Esophagus squamous epithelium (tissue), 5 donors: ENCODE measurements around the gene NCK1. TPM values are rescaled to one million over a fixed set of nuclear protein-coding genes. Genes with fewer than 3 reads are reported as not detected.
A peak's percentile ranks its signal among the peaks of the same experiment; 100 is the strongest.

Experiments used
- DNase-seq: peaks from one replicate; lab custom pipeline; 2025; lab: John Stamatoyannopoulos, UW
- H3K27ac ChIP-seq, 4 donors: fragments of 200-600 bp; sonication (generic); one replicate each; pipeline ENCODE4 v1.5.1; 2016 to 2019; ENCODE audit warnings: mild to moderate bottlenecking in 1 of 4
- H3K27me3 ChIP-seq, 4 donors: fragments of 200-600 bp; sonication (generic); 1 replicate in 3 of 4; 2 replicates in 1 of 4; pipeline versions ENCODE4 v1.5.1 to v1.6.0; 2017 to 2021; ENCODE audit warnings: antibody characterized with exemption in 1 of 4
- H3K36me3 ChIP-seq, 3 donors: fragments of 200-600 bp; sonication (generic); one replicate each; pipeline ENCODE4 v1.5.1; 2016 to 2019
- H3K4me1 ChIP-seq, 3 donors: fragments of 200-600 bp; sonication (generic); one replicate each; pipeline ENCODE4 v1.5.1; 2017 to 2019
- H3K4me3 ChIP-seq, 4 donors: fragments of 200-600 bp; sonication (generic); 1 replicate in 3 of 4; 2 replicates in 1 of 4; pipeline ENCODE4 v1.5.1; 2016 to 2019; ENCODE audit warnings: mild to moderate bottlenecking in 2 of 4, moderate library complexity in 1 of 4
- H3K9me3 ChIP-seq, 3 donors: fragments of 200-600 bp; sonication (generic); one replicate each; pipeline ENCODE4 v1.5.1; 2016 to 2019
- POLR2A ChIP-seq, 4 donors: fragments of 450-650 bp; IDR thresholded peaks; one replicate each; pipeline ENCODE4 v1.6.1; 2017; ENCODE audit warnings: antibody characterized with exemption in 4 of 4, mild to moderate bottlenecking in 4 of 4, moderate library complexity in 3 of 4
- WGBS, 2 donors: methylation state at CpG; one replicate each; pipeline ENCODE4 v1.1.5; 2018; 5-methylcytosine and 5-hydroxymethylcytosine counted together
- intact Hi-C: fragments of 100-400 bp; cut with DNase I; formaldehyde crosslinking; loops from one replicate; pipeline ENCODE4 v1.15.0; 2022
- total RNA-seq, 4 donors: library from RNA; depleted of rRNA; stranded (reverse); fragments of >200 nt; gene quantifications; one replicate each; pipeline ENCODE4 v1.1.0, GENCODE V29; 2016
- TF ChIP-seq, protein P1 (sequence below), 6 experiments: fragments of 450-650 bp in 4 of 6; fragments of 200-600 bp in 2 of 6; sonication (generic) in 2 of 6; IDR thresholded peaks; one replicate each; pipeline ENCODE4 v1.5.1; 2016 to 2019; ENCODE audit warnings: antibody characterized with exemption in 6 of 6, mild to moderate bottlenecking in 4 of 6, moderate library complexity in 4 of 6
- donor health status: DM: yes; HTN: yes; CAD: no.

Gene NCK1
- total RNA-seq, 4 donors from 2014 or later = 35.6 to 66.1 (median 57.3) TPM

DNA sequence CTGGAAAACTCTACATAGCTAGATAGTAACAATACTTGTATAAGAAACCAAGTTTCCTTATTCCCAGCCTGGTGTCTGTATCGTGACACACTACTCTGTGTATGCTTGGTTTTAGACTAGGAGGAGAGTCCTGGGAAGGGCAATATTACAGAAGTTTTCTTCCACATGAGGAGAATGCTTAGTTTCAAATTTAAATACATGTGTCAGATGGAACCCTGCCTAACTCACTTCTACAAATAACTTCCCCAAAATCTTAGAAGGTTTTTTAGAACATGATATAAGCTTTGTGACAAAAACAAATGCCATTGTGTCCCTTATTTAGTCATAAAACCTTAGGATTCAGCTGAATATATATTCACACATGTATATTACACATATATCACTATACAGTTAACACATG lies 88.6 kb downstream of the NCK1 start:
- H3K27me3 ChIP-seq = no peaks in the 10 kb centered on the region
- 76 to 94% methylated on average over 1 of the region's 1 CpG for WGBS, 2 donors
- no peak for TF ChIP-seq POLR2A (IDR thresholded peaks at IDR 0.05)
- TF ChIP-seq, protein P1, sequence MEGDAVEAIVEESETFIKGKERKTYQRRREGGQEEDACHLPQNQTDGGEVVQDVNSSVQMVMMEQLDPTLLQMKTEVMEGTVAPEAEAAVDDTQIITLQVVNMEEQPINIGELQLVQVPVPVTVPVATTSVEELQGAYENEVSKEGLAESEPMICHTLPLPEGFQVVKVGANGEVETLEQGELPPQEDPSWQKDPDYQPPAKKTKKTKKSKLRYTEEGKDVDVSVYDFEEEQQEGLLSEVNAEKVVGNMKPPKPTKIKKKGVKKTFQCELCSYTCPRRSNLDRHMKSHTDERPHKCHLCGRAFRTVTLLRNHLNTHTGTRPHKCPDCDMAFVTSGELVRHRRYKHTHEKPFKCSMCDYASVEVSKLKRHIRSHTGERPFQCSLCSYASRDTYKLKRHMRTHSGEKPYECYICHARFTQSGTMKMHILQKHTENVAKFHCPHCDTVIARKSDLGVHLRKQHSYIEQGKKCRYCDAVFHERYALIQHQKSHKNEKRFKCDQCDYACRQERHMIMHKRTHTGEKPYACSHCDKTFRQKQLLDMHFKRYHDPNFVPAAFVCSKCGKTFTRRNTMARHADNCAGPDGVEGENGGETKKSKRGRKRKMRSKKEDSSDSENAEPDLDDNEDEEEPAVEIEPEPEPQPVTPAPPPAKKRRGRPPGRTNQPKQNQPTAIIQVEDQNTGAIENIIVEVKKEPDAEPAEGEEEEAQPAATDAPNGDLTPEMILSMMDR (IDR thresholded peaks at IDR 0.05) = no peak
- no peaks in the 10 kb centered on the region for H3K9me3 ChIP-seq
- no peak for DNase-seq
- H3K27ac ChIP-seq = peak overlapping the region in 1 of 4 donors; percentile 64
- H3K36me3 ChIP-seq = peaks cover 0 to 21% (median 0%) of the 10 kb centered on the region in 3 donors
- H3K4me3 ChIP-seq = no peak overlapping the region
- peaks cover 6 to 92% (median 13%) of the 10 kb centered on the region in 3 donors for H3K4me1 ChIP-seq
- intact Hi-C loops = no loop called here

DNA sequence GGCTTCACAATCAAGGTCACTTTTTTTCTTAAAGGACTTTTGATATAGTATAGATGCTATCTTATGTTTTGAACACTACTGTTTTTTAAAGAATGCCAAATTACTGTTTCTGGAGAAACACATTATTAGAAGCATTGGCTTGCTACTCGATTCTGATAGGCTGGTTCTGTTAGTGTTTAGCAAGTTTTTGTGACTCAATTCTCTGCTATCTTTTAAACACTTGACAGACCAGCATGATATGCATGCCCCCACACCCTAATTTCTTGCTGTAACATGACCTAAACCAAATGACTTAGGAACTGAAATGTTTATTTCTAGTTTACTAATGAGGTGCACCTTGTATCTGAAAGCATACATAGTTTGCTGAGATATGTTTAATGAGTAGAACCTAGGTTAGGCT lies 90.3 kb downstream of the NCK1 start:
- Histone ChIP-seq H3K27me3 (no peaks in the 10 kb centered on the region), H3K9me3 (no peaks in the 10 kb centered on the region), H3K27ac (peak overlapping the region; percentile 2 to 64 (median 50)), H3K4me3 (no peak overlapping the region), H3K36me3 (peaks cover 0 to 8% (median 0%) of the 10 kb centered on the region in 3 donors), H3K4me1 (peaks cover 6 to 95% (median 16%) of the 10 kb centered on the region in 3 donors)
- intact Hi-C loops = no loop called here
- TF ChIP-seq, protein P1 (IDR thresholded peaks at IDR 0.05) = no peak
- TF ChIP-seq POLR2A (IDR thresholded peaks at IDR 0.05) = no peak
- no peak for DNase-seq
- 22 to 42% methylated on average over 1 of the region's 1 CpG for WGBS, 2 donors

DNA sequence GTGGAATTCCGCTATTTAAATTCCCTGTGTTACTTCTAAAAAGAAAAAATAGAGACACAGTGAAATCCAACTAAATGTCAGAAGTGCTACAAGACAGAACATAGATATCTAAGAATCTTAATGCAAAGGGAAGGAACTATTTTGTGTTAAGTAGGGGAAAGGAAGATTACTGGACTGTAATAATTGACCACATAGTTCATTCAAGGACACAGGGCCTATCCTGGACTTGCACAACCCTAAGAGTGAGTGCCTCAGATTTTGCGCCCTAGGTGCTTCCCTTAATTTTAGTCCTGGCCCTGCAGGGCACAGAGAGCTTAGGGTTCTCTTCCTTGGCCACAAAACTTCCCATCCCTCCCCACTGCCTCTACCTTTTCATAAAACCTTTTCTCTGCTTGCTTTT lies 92.2 kb downstream of the NCK1 start:
- Histone ChIP-seq H3K27me3 (no peaks in the 10 kb centered on the region), H3K27ac (peak overlapping the region in 3 of 4 donors; percentile 85 to 96 (median 90)), H3K36me3 (no peaks in the 10 kb centered on the region), H3K4me3 (no peak overlapping the region), H3K9me3 (no peaks in the 10 kb centered on the region), H3K4me1 (peaks cover 6 to 86% (median 16%) of the 10 kb centered on the region in 3 donors)
- intact Hi-C loops = no loop called here
- no peak for DNase-seq
- 78 to 88% methylated on average over 2 of the region's 2 CpGs for WGBS, 2 donors
- TF ChIP-seq POLR2A (IDR thresholded peaks at IDR 0.05) = no peak
- TF ChIP-seq, protein P1 (IDR thresholded peaks at IDR 0.05) = no peak

DNA sequence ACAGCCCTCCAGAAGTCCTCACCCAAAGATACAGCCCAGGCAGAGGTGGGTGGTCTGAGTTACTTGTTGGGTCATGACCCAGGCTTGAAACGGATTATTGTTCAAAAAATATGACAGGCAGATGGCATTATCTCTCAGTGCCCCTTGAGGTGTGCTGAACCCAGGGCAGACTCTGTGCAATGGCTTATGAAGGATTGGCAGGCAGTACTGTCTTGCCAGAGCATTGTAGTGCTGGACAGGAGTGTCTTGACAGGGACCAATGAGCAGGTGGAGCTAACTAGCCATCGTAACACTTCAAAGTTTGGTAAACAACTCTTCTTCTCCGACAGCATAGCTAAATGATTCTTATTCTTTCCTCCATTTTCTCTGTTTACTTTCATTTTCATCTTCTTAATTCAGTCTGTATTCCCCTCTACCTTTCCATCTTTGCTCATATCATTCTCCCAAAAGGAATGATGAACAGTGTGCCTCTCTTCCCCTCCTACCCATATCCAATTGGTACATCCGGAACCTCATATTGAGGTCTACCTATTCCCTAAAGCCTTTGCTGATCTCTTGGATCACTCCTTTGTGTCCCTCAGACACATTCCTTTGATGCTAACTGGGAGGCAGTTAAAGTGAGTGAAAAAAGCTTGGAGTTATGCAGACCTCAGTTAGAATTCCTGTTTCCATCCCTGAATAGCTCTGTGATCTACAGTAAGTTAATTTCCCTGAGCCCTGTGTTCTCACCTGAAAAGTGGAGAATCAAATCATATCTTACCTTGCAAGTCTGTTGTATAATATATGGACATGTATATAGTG lies 93.2 kb downstream of the NCK1 start:
- TF ChIP-seq, protein P1 (IDR thresholded peaks at IDR 0.05) = no peak
- TF ChIP-seq POLR2A (IDR thresholded peaks at IDR 0.05) = no peak
- Histone ChIP-seq H3K27me3 (no peaks in the 10 kb centered on the region), H3K27ac (peak overlapping the region; percentile 40 to 96 (median 88)), H3K9me3 (no peaks in the 10 kb centered on the region), H3K4me3 (no peak overlapping the region), H3K36me3 (no peaks in the 10 kb centered on the region), H3K4me1 (peaks cover 6 to 88% (median 18%) of the 10 kb centered on the region in 3 donors)
- WGBS, 2 donors = 63 to 73% methylated on average over 4 of the region's 4 CpGs
- intact Hi-C loops = no loop called here
- DNase-seq = no peak

DNA sequence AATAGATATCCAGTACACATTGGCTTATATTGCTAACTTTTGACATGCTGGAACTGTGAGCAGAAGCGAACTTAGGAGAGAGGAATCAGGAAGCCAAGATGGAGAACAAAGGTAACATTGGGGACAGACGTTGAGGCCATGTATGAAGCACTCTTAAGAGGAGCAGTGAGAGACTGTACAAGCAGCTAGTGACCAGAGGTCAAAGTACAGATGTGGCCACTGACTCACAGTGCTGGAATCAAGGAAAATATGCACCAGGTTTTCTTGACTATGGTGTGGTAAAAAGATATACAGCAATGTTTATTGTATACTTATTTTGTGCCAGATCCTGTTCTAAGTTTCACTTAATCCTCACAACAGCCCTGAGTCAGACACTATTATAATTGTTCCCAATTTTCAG lies 93.8 kb downstream of the NCK1 start:
- H3K27me3 ChIP-seq = no peaks in the 10 kb centered on the region
- no peaks in the 10 kb centered on the region for H3K9me3 ChIP-seq
- no peak overlapping the region for H3K4me3 ChIP-seq
- 48 to 69% methylated on average over 2 of the region's 2 CpGs for WGBS, 2 donors
- peak overlapping the region; percentile 40 to 96 (median 88) for H3K27ac ChIP-seq
- intact Hi-C loops = no loop called here
- DNase-seq = no peak
- peaks cover 6 to 88% (median 23%) of the 10 kb centered on the region in 3 donors for H3K4me1 ChIP-seq
- no peak for TF ChIP-seq POLR2A (IDR thresholded peaks at IDR 0.05)
- no peaks in the 10 kb centered on the region for H3K36me3 ChIP-seq
